HFFc6 (cell line): Measurements from ENCODE around the gene FAM20C. TPM values are rescaled to one million over a fixed set of nuclear protein-coding genes. Genes with fewer than 3 reads are reported as not detected.

Source experiments
- DNase-seq: peaks from one replicate; pipeline ENCODE4 v3.0.0-alpha.2; 2018
- H3K27ac Mint-ChIP-seq: 2 replicates; pipeline ENCODE4 v1.8.0; 2020; ENCODE audit warnings: mild to moderate bottlenecking, mixed read lengths
- H3K27me3 Mint-ChIP-seq: 2 replicates; pipeline ENCODE4 v1.8.0; 2021; ENCODE audit warnings: mild to moderate bottlenecking, moderate library complexity, mixed read lengths; ENCODE audit not compliant: insufficient read depth
- H3K36me3 Mint-ChIP-seq: 2 replicates; pipeline ENCODE4 v1.8.0; 2021; ENCODE audit warnings: low read depth, mixed read lengths
- H3K4me1 Mint-ChIP-seq: 2 replicates; pipeline ENCODE4 v1.8.0; 2020; ENCODE audit warnings: low read depth, mixed read lengths
- H3K4me3 Mint-ChIP-seq: 2 replicates; pipeline ENCODE4 v1.8.0; 2020; ENCODE audit warnings: mild to moderate bottlenecking, moderate library complexity, mixed read lengths
- H3K9me3 Mint-ChIP-seq: 2 replicates; pipeline ENCODE4 v1.8.0; 2020; ENCODE audit warnings: mild to moderate bottlenecking, mixed read lengths
- CTCF ChIP-seq: fragments of 200-600 bp; sonication (generic); IDR thresholded peaks from 2 replicates; pipeline ENCODE4 v1.5.0; 2021; ENCODE audit warnings: antibody characterized with exemption, mild to moderate bottlenecking
- total RNA-seq, 6 experiments: library from RNA; stranded (reverse); fragmentation: NEBNext Ultra II Directional; extraction: Animal tissue kit (Norgen Biotek cat#: 25700); gene quantifications; 2 replicates in 1 of 6; 3 replicates in 5 of 6; pipeline ENCODE4 v1.2.3, GENCODE V29; 2021

Gene FAM20C
- total RNA-seq, 6 experiments from 2014 or later: 22.2 to 31.1 (median 23.2) TPM

- no peak for TF ChIP-seq CTCF
- Mint-ChIP-seq H3K27me3 (peaks cover 1% of the 10 kb centered on the region; the same call in 1 of the 2 replicates), H3K9me3 (no peaks in the 10 kb centered on the region), H3K4me1 (no peaks in the 10 kb centered on the region), H3K36me3 (no peaks in the 10 kb centered on the region; the same call in 1 of the 2 replicates), H3K27ac (peak overlapping the region; percentile 99), H3K4me3 (peak overlapping the region; percentile 87)
- DNase-seq: no peak
These were observed 43.8 kb upstream of the FAM20C start for GRCh38 chr7:148543-148931.

- H3K27me3 Mint-ChIP-seq: peaks cover 1% of the 10 kb centered on the region; the same call in 1 of the 2 replicates
- peak; percentile 99 for DNase-seq
- H3K4me3 Mint-ChIP-seq: peak overlapping the region; percentile 87
- H3K9me3 Mint-ChIP-seq: no peaks in the 10 kb centered on the region
- TF ChIP-seq CTCF: no peak
- H3K4me1 Mint-ChIP-seq: no peaks in the 10 kb centered on the region
- peak overlapping the region; percentile 99 for H3K27ac Mint-ChIP-seq
- no peaks in the 10 kb centered on the region; the same call in 1 of the 2 replicates for H3K36me3 Mint-ChIP-seq
These were observed 43.2 kb upstream of the FAM20C start for GRCh38 chr7:148932-149790.

- peaks cover 1% of the 10 kb centered on the region; the same call in 1 of the 2 replicates for H3K27me3 Mint-ChIP-seq
- DNase-seq: no peak
- no peak for TF ChIP-seq CTCF
- H3K27ac Mint-ChIP-seq: peak overlapping the region; percentile 99
- H3K4me3 Mint-ChIP-seq: peak overlapping the region; percentile 87
- H3K9me3 Mint-ChIP-seq: no peaks in the 10 kb centered on the region
- H3K4me1 Mint-ChIP-seq: no peaks in the 10 kb centered on the region
- H3K36me3 Mint-ChIP-seq: no peaks in the 10 kb centered on the region; the same call in 1 of the 2 replicates
These were observed 42.4 kb upstream of the FAM20C start for GRCh38 chr7:149791-150636.

- peaks cover 1% of the 10 kb centered on the region; the same call in 1 of the 2 replicates for H3K27me3 Mint-ChIP-seq
- DNase-seq: no peak
- no peak overlapping the region for H3K4me3 Mint-ChIP-seq
- no peak for TF ChIP-seq CTCF
- peaks cover 6% of the 10 kb centered on the region for H3K4me1 Mint-ChIP-seq
- no peaks in the 10 kb centered on the region; the same call in 1 of the 2 replicates for H3K36me3 Mint-ChIP-seq
- 0 out of 2 replicates have a peak overlapping the region, but pooled peaks have one; percentile 26 for H3K27ac Mint-ChIP-seq
- H3K9me3 Mint-ChIP-seq: no peaks in the 10 kb centered on the region
These were observed 41.6 kb upstream of the FAM20C start for GRCh38 chr7:150811-151221.

- Mint-ChIP-seq H3K4me1 (peaks cover 7% of the 10 kb centered on the region), H3K9me3 (no peaks in the 10 kb centered on the region), H3K36me3 (no peaks in the 10 kb centered on the region; the same call in 1 of the 2 replicates), H3K27me3 (peaks cover 1% of the 10 kb centered on the region), H3K4me3 (no peak overlapping the region), H3K27ac (no peak overlapping the region)
- no peak for DNase-seq
- TF ChIP-seq CTCF: no peak
These were observed 40.9 kb upstream of the FAM20C start for GRCh38 chr7:151346-152050.
